ENCODE measurements around the gene LRRC47.

GRCh38 chr1:3733094-3733882 is 63.0 kb downstream of the LRRC47 start:
- TF ChIP-seq ZNF384 (IDR thresholded peaks at IDR 0.05) (no peak), FOXA1 (IDR thresholded peaks at IDR 0.05) (no peak), FOXK2 (IDR thresholded peaks at IDR 0.05) (no peak), FOXM1 (IDR thresholded peaks at IDR 0.05; ENCODE audit: borderline replicate concordance) (no peak), BHLHE40 (IDR thresholded peaks at IDR 0.05; ENCODE audit: borderline replicate concordance) (no peak), TARDBP (IDR thresholded peaks at IDR 0.05) (no peak)
- TF ChIP-seq, protein P1, sequence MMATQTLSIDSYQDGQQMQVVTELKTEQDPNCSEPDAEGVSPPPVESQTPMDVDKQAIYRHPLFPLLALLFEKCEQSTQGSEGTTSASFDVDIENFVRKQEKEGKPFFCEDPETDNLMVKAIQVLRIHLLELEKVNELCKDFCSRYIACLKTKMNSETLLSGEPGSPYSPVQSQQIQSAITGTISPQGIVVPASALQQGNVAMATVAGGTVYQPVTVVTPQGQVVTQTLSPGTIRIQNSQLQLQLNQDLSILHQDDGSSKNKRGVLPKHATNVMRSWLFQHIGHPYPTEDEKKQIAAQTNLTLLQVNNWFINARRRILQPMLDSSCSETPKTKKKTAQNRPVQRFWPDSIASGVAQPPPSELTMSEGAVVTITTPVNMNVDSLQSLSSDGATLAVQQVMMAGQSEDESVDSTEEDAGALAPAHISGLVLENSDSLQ (IDR thresholded peaks at IDR 0.05) = no peak

All from HEK293T (cell line).